Mesenchymal stem cell (in vitro differentiated cells and primary cell): ENCODE results near the gene CHKB.
"Not testable (repeated sequence)": the region's sequence is repeated elsewhere in the genome, so short reads cannot be mapped to it uniquely, and the experiment has no call there.

Source experiments
- DNase-seq: peaks from one replicate; pipeline ENCODE4 v3.0.0-alpha.2; 2013
- H2AFZ ChIP-seq: one replicate; pipeline ENCODE4 v1.6.1; 2013; ENCODE audit warnings: low read depth, mild to moderate bottlenecking, control low read depth, inconsistent platforms, low read length, moderate library complexity
- H2AK5ac ChIP-seq: 2 replicates; pipeline ENCODE4 v1.6.1; 2013; ENCODE audit warnings: low read length, moderate library complexity, mild to moderate bottlenecking, inconsistent platforms; ENCODE audit not compliant: severe bottlenecking
- H2BK120ac ChIP-seq: one replicate; pipeline ENCODE4 v1.6.1; 2013; ENCODE audit warnings: low read depth, mild to moderate bottlenecking, inconsistent platforms, low read length, moderate library complexity
- H2BK12ac ChIP-seq, 2 experiments: one replicate each; pipeline ENCODE4 v1.6.1; 2013; ENCODE audit warnings: inconsistent platforms in 2 of 2, low read length in 2 of 2, mild to moderate bottlenecking in 2 of 2, moderate library complexity in 2 of 2, control low read depth in 1 of 2
- H2BK15ac ChIP-seq: one replicate; pipeline ENCODE4 v1.6.1; 2013; ENCODE audit warnings: mild to moderate bottlenecking, low read depth, inconsistent platforms; ENCODE audit not compliant: poor library complexity, severe bottlenecking
- H2BK5ac ChIP-seq: 2 replicates; pipeline ENCODE4 v1.6.1; 2013; ENCODE audit warnings: low read depth, mild to moderate bottlenecking, low read length, control low read depth, inconsistent platforms; ENCODE audit not compliant: poor library complexity, severe bottlenecking
- H3K14ac ChIP-seq, 2 experiments: one replicate each; pipeline ENCODE4 v1.6.1; 2013; ENCODE audit warnings: inconsistent platforms in 2 of 2, low read length in 2 of 2, control low read depth in 1 of 2, mild to moderate bottlenecking in 1 of 2, moderate library complexity in 1 of 2
- H3K18ac ChIP-seq, 2 experiments: one replicate each; pipeline ENCODE4 v1.6.1; 2013; ENCODE audit warnings: inconsistent platforms in 2 of 2, low read length in 2 of 2, control low read depth in 1 of 2, low read depth in 1 of 2, mild to moderate bottlenecking in 1 of 2
- H3K23ac ChIP-seq, 2 experiments: one replicate each; pipeline ENCODE4 v1.6.1; 2013; ENCODE audit warnings: inconsistent platforms in 2 of 2, low read length in 2 of 2, mild to moderate bottlenecking in 2 of 2, moderate library complexity in 2 of 2, control low read depth in 1 of 2
- H3K27ac ChIP-seq: 2 replicates; pipeline ENCODE4 v1.5.1; 2013; ENCODE audit warnings: mild to moderate bottlenecking, moderate library complexity, low read length, control low read depth, inconsistent platforms; ENCODE audit not compliant: poor library complexity, severe bottlenecking
- H3K27me3 ChIP-seq, 2 experiments: 2 replicates each; pipeline versions ENCODE4 v1.6.1 to v1.7.0; 2013; ENCODE audit warnings: low read length in 2 of 2, mild to moderate bottlenecking in 2 of 2, moderate library complexity in 2 of 2, control low read depth in 1 of 2, inconsistent platforms in 1 of 2; ENCODE audit not compliant: control insufficient read depth in 1 of 2, insufficient read depth in 1 of 2
- H3K36me3 ChIP-seq, 2 experiments: 2 replicates each; pipeline versions ENCODE4 v1.6.1 to v1.7.0; 2013; ENCODE audit warnings: low read length in 2 of 2, control low read depth in 1 of 2, inconsistent platforms in 1 of 2, low read depth in 1 of 2, mild to moderate bottlenecking in 1 of 2; ENCODE audit not compliant: insufficient read depth in 2 of 2, control insufficient read depth in 1 of 2
- H3K4ac ChIP-seq, 2 experiments: one replicate each; pipeline ENCODE4 v1.6.1; 2013; ENCODE audit warnings: inconsistent platforms in 2 of 2, low read length in 2 of 2, mild to moderate bottlenecking in 2 of 2, moderate library complexity in 2 of 2, control low read depth in 1 of 2, low read depth in 1 of 2
- H3K4me1 ChIP-seq: 2 replicates; pipeline ENCODE4 v1.6.1; 2013; ENCODE audit warnings: low read depth, low read length, control low read depth; ENCODE audit not compliant: control insufficient read depth, insufficient read depth
- H3K4me2 ChIP-seq: 2 replicates; pipeline ENCODE4 v1.6.1; 2013; ENCODE audit warnings: low read length, mild to moderate bottlenecking, inconsistent platforms; ENCODE audit not compliant: poor library complexity, severe bottlenecking
- H3K4me3 ChIP-seq, 2 experiments: 2 replicates each; pipeline versions ENCODE4 v1.5.1 to v1.7.0; 2013; ENCODE audit warnings: low read length in 2 of 2, mild to moderate bottlenecking in 2 of 2, control low read depth in 1 of 2, low read depth in 1 of 2; ENCODE audit not compliant: insufficient read depth in 1 of 2
- H3K79me1 ChIP-seq: replicated peaks from 2 replicates; pipeline ENCODE4 v1.6.1; 2013; ENCODE audit warnings: mild to moderate bottlenecking, control low read depth, low read length, inconsistent platforms; ENCODE audit not compliant: poor library complexity, severe bottlenecking
- H3K9ac ChIP-seq: 2 replicates; pipeline ENCODE4 v1.7.0; 2013; ENCODE audit warnings: mild to moderate bottlenecking, low read length, moderate library complexity
- H3K9me3 ChIP-seq: 2 replicates; pipeline ENCODE4 v1.7.0; 2013; ENCODE audit warnings: mild to moderate bottlenecking, low read length; ENCODE audit not compliant: control insufficient read depth
- H4K8ac ChIP-seq: one replicate; pipeline ENCODE4 v1.6.1; 2013; ENCODE audit warnings: inconsistent platforms, mild to moderate bottlenecking, low read length, moderate library complexity
- H4K91ac ChIP-seq: one replicate; pipeline ENCODE4 v1.6.1; 2013; ENCODE audit warnings: mild to moderate bottlenecking, low read length, inconsistent platforms
- WGBS: methylation state at CpG from one replicate; pipeline ENCODE4 v1.1.7; 2013; ENCODE audit warnings: mixed read lengths; 5-methylcytosine and 5-hydroxymethylcytosine counted together

The CHKB gene

GRCh38 chr22:50533856-50534711, 48.6 kb downstream of the CHKB start:
- Histone ChIP-seq H3K27me3 (peaks cover 0 to 27% of the 10 kb centered on the region in 2 experiments), H3K4ac (peak overlapping the region in 1 of 2 experiments; percentile 41), H3K4me1 (peaks cover 34% of the 10 kb centered on the region), H4K91ac (peak overlapping the region; percentile 50), H3K18ac (peak overlapping the region; percentile 33 to 78)
- not testable (repeated sequence) for H2BK15ac ChIP-seq, H3K14ac ChIP-seq, H2AK5ac ChIP-seq, H2BK120ac ChIP-seq, H3K36me3 ChIP-seq, H4K8ac ChIP-seq, H3K4me2 ChIP-seq, H3K9ac ChIP-seq, H2BK12ac ChIP-seq, H3K79me1 ChIP-seq, H2AFZ ChIP-seq, H3K23ac ChIP-seq, H2BK5ac ChIP-seq, H3K27ac ChIP-seq, H3K4me3 ChIP-seq, H3K9me3 ChIP-seq
- 62% methylated on average over 16 of the region's 21 CpGs for WGBS
- DNase-seq = peak; percentile 84

- peak overlapping the region; percentile 71 for H2BK120ac ChIP-seq
- no peak overlapping the region for H3K14ac ChIP-seq
- no peak overlapping the region for H2AFZ ChIP-seq
- no peak overlapping the region for H3K18ac ChIP-seq
- peak overlapping the region; percentile 93 for H3K9ac ChIP-seq
- H3K4me3 ChIP-seq = no peak overlapping the region
- no peak overlapping the region for H2BK5ac ChIP-seq
- H4K8ac ChIP-seq = no peak overlapping the region
- H3K23ac ChIP-seq = no peak overlapping the region
- 94% methylated on average over 17 of the region's 19 CpGs for WGBS
- H3K4me1 ChIP-seq = peaks cover 35% of the 10 kb centered on the region
- peaks cover 0 to 27% of the 10 kb centered on the region in 2 experiments for H3K27me3 ChIP-seq
- no peak overlapping the region for H2BK15ac ChIP-seq
- H3K9me3 ChIP-seq = no peaks in the 10 kb centered on the region
- peak overlapping the region in 1 of 2 experiments; percentile 28 for H3K4ac ChIP-seq
- no peak overlapping the region for H3K27ac ChIP-seq
- no peak overlapping the region for H2BK12ac ChIP-seq
- H3K4me2 ChIP-seq = no peak overlapping the region
- no peak overlapping the region for H4K91ac ChIP-seq
- peaks cover 0 to 3% of the 10 kb centered on the region in 2 experiments for H3K36me3 ChIP-seq
- peaks cover 2% of the 10 kb centered on the region for H3K79me1 ChIP-seq
- H2AK5ac ChIP-seq = no peak overlapping the region
- peak; percentile 3 for DNase-seq
These were observed 49.5 kb downstream of the CHKB start for GRCh38 chr22:50532824-50533796.

DNA sequence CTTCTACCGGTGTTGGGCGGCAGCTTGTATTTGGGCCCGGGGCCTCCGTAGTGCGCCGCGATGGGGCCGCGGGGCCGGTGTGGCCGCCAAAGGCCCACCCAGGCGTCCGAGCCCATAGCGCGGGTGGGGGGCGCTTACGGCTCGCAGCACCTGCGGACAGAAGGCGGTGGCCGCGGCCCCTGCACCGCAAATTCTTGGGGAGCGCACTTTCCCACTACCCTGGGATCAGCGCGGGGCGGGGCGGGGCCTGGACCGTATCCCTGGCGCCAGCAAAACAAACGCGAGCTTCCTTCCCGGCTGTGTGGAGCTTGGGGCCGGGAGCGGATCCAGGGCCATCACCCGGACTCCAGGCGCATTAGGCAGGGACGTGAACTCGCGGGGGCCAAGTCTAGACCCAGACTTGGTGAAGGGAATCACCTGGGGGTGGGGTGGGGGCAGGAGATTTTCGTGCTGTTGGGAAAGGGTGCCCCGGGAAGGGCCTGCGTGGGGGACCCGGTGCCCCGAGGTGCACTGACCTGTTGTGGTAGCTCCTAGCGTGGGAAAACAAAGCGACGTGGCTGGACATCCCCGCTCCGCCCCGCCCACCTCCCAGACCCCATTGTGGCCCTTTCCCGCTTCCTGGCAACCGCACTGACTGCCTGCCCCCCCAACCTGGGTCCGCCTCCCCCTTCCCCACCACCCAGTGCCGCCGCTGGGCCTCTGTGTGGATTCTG, 50.5 kb downstream of the CHKB start:
- no peaks in the 10 kb centered on the region for H3K9me3 ChIP-seq
- H3K23ac ChIP-seq = no peak overlapping the region
- peak overlapping the region; percentile 87 for H3K4me2 ChIP-seq
- peak overlapping the region; percentile 78 for H4K91ac ChIP-seq
- peak overlapping the region; percentile 97 for H2BK120ac ChIP-seq
- H2BK5ac ChIP-seq = no peak overlapping the region
- H3K27ac ChIP-seq = no peak overlapping the region
- H3K4ac ChIP-seq = peak overlapping the region; percentile 77 to 90
- H2BK12ac ChIP-seq = peak overlapping the region in 1 of 2 experiments; percentile 86
- H2BK15ac ChIP-seq = no peak overlapping the region
- H3K79me1 ChIP-seq = peaks cover 2% of the 10 kb centered on the region
- H3K4me1 ChIP-seq = peaks cover 39% of the 10 kb centered on the region
- H3K14ac ChIP-seq = peak overlapping the region in 1 of 2 experiments; percentile 83
- peaks cover 0 to 27% of the 10 kb centered on the region in 2 experiments for H3K27me3 ChIP-seq
- peaks cover 0 to 3% of the 10 kb centered on the region in 2 experiments for H3K36me3 ChIP-seq
- 5% methylated on average over 45 of the region's 56 CpGs for WGBS
- no peak overlapping the region for H2AK5ac ChIP-seq
- H4K8ac ChIP-seq = peak overlapping the region; percentile 93
- H3K4me3 ChIP-seq = peak overlapping the region; percentile 45 to 85
- peak overlapping the region; percentile 84 to 95 for H3K18ac ChIP-seq
- DNase-seq = peak; percentile 85
- H3K9ac ChIP-seq = peak overlapping the region; percentile 93
- H2AFZ ChIP-seq = peak overlapping the region; percentile 58
